GDM1 (cell line): ENCODE data around the gene LIFR.
"Not testable (repeated sequence)": the region's sequence is repeated elsewhere in the genome, so short reads cannot be mapped to it uniquely, and the experiment has no call there.

ENCODE experiments used
- DNase-seq: peaks from one replicate; lab custom pipeline; 2025; lab: John Stamatoyannopoulos, UW

LIFR gene, protein sequence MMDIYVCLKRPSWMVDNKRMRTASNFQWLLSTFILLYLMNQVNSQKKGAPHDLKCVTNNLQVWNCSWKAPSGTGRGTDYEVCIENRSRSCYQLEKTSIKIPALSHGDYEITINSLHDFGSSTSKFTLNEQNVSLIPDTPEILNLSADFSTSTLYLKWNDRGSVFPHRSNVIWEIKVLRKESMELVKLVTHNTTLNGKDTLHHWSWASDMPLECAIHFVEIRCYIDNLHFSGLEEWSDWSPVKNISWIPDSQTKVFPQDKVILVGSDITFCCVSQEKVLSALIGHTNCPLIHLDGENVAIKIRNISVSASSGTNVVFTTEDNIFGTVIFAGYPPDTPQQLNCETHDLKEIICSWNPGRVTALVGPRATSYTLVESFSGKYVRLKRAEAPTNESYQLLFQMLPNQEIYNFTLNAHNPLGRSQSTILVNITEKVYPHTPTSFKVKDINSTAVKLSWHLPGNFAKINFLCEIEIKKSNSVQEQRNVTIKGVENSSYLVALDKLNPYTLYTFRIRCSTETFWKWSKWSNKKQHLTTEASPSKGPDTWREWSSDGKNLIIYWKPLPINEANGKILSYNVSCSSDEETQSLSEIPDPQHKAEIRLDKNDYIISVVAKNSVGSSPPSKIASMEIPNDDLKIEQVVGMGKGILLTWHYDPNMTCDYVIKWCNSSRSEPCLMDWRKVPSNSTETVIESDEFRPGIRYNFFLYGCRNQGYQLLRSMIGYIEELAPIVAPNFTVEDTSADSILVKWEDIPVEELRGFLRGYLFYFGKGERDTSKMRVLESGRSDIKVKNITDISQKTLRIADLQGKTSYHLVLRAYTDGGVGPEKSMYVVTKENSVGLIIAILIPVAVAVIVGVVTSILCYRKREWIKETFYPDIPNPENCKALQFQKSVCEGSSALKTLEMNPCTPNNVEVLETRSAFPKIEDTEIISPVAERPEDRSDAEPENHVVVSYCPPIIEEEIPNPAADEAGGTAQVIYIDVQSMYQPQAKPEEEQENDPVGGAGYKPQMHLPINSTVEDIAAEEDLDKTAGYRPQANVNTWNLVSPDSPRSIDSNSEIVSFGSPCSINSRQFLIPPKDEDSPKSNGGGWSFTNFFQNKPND

DNA sequence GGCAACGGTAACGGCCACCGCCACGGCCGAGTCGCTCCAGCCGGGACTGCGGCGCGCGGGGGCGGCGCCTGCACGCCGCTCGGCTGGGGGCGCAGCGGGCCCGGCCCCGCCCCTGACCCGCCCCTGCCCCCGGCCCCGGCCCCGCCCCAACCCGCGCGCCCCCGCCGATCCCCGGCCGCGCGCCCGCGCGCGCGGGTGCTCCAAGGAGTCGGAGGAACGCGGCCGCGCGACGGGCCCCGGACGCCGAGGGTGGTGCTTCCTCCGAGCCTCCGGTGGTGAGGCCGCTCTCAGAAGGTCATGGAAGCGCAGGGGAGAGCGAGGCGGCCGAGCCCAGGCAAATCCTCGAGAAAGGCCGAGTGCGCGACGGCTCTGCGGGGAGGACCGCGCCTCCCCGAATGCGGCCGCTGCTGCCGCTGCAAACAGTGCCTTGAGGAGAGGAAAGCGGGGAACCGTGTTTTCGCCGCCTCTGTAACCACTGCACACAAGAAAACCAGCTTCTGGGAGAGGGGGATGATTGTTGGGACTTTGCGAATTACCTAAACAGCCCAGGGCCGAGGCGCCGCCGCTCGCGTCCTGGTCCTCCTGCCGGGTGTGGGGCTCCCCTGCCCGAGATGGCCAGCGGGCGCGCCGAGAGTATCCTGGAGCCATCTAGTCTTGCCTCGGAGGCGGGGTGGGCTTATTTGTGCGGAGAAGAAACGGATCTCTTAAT is at the start of gene LIFR:
TSS of gene LIFR (minus strand) at position 48 of the 709 bp plus-strand sequence. CDS start 25,999 bp downstream, outside the sequence.
- no peak for DNase-seq

DNA sequence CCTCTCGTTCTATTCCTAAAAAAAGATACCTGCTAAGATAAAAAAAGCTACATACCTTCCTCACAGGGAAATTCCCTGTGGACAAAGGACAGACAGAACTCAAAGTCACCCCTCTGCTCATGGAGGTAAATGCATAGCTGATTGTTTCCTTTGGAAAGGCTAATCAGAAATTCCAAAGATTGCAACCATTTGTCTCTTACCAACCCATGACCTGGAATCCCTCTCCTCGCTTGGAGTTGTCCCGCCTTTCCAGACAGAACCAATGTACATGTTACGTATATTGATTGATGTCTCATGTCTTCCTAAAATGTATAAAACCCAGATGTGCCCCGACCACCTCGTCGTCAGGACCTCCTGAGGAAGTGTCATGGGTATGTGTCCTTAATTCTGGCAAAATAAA is 49.2 kb upstream of the LIFR start:
- DNase-seq = no peak

DNA sequence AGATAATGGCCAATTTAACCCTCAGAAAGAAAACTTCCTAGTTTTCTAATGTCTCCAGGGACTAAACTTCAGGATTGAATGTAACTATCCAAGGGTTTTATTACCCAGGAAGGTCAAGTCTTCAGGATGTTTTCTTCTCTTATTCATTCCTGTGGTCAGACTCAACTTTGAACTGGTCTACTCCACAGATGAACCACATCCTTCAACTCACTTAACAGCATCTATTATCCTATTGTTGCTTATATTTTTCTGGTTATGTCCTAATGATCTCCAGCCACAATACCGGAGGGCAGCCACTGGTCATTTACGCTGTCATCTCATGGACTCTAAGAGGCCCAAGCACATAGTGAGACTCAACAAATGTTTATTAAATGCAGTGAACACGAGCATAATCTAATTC is 47.2 kb upstream of the LIFR start:
- DNase-seq = no peak

DNA sequence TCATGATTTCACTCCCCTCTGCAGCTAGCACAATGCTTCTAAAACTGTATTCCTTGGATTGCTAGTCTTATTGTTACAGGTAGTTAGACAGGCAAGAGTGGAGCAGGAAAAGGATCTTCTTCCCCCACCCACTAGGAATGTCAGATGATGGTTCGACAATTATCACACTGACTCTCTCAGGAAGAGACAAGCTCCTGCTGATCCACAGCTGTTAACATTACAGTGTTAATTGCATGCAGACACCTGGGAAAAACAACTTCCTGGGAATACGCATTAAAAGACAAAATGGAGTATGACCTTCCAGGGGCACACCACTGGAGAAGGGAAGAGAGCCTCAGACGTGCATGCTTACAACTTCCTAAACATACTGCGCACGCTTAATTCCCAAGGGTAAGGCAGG is 46.2 kb upstream of the LIFR start:
- no peak for DNase-seq

DNA sequence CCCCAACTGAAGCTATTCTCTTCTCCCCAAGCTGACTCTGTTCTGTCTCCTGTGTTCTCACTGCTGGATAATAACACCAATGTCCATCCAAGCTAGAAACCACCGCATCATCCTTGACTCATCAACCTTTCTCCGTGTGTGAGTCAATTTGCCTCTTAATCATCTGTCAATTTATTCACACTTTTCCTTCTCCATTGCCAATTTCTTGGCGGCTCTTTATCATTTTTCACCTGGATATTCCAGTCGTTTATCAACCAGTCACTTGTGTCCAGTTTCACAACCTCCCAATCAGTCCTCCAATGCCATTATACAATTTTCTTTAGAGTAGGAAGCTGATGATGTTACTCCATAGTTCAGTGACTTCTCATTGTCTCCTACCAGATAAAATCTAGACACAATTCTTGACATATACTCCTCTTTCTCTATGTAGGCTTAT is 45.4 kb upstream of the LIFR start:
- no peak for DNase-seq

DNA sequence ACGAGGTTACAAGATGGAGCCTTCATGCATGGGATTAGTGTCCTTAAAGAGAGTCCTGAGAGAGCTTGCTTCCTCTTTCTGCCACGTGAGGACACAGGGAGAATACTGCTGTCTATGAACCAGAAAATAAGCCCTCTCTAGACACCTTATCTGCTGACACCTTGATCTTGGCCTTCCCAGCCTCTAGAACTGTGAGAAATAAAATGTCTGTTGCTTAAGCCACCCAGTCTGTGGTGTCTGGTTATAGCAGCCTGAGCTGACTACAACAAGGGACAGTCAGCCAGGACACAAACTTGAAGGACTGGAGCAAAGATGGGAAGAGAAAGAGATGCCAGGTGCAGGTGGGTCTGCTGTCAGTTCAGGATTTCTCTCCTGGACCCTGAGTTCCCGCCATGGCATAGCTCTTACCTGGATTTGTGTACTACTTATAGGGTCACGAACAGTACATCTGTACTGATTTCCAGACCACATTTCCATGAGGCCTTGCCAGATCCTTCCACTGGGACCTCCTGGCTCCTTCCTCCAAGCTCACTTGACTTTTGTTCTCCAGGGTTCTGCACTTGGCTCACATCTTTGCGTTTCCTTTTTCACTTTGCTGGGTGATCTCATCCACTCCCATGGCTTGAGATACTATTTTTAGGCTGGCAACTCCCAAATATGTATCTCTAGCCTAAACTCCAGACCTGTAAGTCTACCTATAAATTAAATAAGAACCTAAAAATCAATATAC is 44.9 kb upstream of the LIFR start:
- no peak for DNase-seq

DNA sequence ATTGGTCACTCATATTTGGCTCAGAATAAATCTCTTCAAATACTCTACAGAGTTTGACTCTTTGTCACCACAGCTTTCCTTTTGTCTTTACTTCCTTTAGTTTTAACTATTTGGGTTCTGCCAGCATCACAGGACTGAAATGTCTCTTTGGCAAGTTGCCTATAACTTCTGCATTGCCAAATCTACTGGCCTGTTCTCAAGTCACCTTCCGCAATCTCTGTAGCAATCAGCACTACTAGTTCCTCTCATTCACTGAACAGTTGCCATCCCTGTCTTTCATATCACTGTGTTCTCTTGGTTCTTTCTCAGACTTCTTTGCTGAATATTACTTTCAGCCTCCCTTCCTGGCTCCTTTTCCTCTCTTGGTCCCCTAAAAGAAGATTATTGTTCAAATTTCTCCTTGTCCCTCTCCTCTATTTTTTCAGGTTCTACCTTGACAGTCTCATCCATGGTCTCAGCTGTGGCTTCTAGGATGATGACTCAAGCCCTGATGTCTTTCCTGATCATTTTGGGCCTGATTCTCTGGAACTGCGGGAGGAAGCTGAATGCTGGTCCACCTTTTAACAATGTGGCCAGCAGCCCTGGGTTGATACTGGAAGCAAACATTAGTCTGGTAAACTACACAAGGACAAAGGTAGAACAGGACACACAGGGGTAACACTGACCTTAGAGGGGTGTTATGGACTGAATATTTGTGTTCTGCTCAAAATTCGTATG is 44.0 kb upstream of the LIFR start:
- DNase-seq = no peak

DNA sequence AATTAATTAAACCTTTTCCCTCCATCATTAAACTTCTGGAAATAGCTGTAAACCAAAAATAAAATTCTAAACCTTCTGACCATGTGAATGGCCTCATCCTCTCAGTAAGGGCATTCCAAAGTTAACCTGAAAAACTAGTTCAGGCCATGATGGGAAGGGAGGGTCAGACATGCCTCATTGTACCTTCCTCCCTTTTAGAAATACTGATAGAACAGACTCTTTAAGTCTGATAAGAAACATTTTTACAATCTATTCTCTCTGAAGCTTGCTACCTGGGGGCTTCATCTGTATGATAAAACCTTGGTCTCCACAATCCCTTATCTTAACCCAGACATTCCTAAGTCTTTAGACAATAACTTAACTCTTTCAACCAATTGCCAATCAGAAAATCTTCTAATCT is 43.3 kb upstream of the LIFR start:
- DNase-seq = not testable (repeated sequence)

DNA sequence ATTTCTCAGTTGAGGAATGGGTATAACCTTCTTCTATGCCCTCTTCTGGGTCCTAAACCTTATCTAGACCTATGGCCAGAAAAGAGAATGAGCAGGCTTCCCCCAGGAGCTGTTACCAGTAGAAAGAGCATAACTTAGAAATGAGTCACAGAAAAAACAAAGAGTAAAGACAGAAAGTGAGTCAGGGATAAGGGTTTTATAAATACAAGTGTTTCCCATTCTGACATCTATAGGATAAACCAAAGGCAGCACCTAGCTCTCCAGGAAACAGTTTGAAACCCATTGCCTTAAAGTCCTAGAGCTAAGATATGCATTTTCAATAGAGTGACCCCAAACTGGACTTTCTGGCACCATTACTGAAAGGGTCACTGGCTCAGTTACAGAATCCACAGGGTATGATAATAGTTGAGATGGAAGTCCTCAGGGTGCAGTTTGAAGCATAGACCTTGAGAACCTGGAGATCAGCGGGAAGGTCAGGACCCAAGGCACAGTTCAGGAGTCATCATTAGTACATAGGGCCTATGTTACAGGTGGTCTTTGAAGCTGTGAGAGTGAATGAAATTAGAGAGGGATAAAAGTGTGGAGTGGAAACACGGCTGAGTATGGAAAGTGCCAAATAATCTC is 42.7 kb upstream of the LIFR start:
- DNase-seq = no peak

DNA sequence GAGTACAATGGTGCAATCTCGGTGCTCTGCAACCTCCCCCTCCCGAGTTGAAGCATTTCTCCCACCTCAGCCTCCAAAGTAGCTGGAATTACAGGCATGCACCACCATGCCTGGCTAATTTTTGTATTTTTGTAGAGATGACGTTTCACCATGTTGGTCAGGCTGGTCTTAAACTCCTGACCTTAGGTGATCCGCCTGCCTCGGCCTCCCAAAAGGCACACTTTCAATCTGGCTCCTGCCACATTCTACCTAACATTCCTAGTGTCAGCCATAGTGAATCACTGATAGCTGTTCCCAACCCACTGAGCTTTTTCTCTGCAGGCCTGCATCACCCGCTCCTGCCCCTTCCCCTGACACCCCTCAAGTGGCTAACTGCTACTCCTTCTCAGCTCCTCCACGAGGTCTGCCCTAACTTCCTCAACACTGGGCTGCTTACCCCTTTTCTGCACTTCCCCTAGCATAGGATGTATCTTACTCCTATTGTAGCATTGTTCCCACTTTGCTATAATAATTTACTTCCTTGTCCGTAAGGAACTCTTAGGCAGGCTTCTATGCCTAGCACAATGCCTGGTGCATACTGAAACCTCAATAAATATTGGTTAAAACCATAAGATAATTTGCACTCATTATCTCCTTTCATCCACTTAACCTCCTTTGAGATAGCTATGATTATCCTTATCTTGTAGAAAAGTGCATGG is 42.0 kb upstream of the LIFR start:
- DNase-seq = no peak

DNA sequence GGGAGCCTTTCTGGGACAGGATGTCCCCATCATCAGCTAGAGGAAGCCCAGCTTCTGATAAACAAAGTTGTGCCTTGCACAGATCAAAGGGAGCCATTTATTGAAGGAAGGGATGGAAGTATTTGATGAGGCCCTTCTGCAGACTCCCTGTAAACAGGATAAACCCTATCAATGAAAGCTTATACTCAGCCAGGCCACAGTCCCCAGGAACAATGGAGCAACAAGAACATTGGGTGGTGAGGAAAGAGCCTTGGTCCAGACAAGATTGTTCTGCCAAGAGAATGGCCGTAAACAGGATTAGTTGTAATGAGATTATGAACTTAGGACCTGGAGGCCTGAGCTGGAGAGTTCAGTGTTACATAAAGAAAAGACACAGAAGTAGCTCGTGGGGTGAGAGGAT is 40.5 kb upstream of the LIFR start:
- DNase-seq = no peak

DNA sequence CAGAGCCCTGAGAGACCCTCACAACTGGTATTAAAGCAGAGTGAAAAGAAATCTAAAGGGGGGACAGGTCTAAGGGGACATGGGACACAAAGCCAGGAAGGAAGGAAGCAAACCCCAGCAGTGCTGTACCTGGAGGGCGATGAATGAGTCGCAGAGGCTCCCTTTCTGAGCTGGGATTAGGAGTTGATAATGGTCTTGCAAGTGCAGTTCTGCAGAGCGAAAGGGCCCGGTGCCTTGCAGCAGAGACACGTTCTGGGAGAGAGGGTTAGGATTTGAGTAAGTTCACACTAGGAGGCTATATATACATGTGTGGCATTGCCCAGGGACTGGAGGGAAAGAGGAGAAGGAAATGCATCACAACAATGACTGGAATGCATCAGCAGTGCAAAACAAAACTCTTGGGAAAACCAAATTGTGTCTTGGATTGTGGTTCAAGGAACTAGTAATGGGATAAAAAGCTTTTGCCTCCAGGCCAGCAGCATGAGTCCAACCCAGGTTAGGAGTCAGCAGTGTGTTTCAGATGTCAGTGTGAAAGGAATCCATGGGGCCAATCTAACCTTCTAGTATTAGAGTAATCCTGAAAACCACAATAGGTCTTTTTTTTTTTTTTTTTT is 38.8 kb upstream of the LIFR start:
- DNase-seq = no peak

DNA sequence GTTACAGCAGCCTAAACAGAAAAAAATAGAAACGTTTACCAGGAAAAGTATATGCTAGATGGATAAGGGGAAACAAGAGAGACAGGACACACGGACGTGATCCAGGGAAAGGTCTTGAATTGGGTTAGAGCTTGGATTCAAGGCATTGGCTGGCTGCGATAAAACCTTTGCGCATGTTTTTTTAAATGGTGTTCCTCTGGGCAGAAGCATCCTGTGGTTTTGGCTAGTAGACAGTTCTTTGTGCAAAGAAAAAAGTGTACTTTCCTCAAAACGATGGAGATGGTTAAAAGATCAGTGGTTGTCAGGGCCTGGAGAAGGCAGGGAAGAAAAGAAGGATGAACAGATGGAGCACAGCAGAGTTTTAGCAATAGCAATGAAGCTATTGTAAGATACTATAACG is 37.5 kb upstream of the LIFR start:
- no peak for DNase-seq

DNA sequence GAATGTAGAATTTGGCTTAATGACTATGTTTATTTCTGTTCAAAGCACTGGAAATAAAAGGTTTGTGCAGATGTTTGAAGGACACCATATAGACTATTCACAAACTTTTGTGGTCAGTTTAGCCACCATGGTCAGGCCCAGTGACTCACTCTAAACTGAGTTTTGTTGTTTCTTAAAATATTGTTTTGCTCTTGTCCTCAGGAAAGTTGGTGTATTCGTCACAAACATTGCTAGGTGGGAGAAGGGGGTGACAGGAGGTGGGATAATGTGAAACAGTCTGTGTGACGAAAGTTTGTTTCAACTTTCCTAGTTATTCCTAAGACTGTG is 35.0 kb upstream of the LIFR start:
- DNase-seq = no peak

DNA sequence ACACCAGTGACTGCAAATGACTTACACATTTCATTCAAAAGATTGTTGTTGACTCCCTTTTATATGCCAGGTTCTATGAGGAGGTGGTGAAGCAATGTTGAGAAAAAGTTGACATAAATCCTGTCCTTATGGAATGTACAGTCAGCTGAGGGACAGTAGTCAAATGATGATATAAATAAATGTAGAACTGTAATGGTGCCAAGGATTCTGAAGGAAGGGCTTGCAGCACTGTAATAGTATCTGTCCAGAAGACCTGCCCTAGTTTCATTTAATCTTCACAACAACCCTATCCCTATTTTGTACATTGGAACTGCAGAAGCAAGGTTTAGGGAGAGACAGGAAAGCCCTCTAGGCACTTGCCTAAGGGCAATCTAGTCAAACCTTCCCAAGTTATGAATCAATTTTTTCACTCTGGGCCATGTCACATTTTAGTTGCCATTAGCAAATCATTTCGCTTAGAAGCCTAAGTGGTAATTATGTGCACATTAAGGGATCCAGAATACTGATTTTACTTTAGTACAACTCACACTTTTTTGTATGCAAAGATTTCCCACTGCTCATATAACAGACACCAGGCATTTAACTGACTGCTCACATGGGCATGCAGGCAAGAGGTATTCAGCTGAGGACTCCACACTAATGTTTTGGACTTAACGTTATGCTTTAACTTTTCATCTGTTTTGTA is 34.5 kb upstream of the LIFR start:
- DNase-seq = no peak

DNA sequence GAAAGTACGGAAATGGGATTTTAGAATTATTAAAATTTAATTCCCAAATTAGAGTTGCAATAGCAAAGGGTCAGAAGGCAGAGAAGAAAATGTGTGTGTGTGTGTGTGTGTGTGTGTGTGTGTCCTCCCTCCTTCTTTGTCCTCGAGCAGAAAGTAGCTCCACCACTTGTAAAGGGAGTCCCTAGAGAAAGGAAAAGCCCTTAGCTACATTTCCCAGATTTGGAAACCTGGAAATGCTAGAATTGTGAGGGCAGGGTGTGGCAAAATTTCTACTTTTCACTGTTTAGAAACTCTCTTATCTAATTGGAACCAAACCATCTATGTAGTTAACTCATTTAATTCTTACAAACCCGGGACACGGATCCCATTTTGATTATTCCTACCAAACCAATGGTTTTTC is 33.2 kb upstream of the LIFR start:
- no peak for DNase-seq

DNA sequence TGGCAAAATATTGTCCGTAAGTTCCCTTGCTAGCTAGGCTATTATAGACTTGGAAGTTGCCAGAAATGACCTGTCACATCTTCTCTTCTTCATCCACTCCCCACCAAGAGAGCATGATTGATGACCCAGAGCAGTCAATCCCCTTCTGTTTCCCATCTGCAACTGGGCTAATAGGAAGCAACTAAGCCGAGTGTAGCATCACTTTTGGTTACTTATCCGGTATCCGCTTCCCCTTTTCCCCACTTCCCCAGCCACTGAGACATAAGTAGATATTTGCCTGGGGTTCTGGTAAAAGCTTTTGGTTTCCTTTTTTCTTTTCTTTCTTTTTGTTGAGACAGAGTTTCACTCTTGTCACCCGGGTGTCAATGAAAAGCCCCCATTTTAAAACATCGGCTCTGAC is 29.4 kb upstream of the LIFR start:
- no peak for DNase-seq

DNA sequence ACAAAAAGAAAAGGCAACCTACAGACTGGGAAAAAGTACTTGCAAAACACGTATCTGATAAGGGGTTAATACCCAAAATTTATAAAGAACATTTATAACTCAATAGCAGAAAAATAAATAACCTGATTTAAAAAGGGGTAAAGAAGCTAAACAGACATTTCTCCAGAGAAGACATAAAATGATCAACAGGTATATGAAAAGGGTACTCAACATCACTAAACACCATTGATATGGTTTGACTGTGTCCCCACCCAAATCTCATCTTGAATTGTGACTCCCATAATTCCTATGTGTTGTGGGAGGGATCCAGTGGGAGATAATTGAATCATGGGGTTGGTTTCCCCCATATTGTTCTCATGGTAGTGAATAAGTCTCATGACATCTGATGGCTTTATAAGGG is 27.1 kb upstream of the LIFR start:
- DNase-seq = no peak

DNA sequence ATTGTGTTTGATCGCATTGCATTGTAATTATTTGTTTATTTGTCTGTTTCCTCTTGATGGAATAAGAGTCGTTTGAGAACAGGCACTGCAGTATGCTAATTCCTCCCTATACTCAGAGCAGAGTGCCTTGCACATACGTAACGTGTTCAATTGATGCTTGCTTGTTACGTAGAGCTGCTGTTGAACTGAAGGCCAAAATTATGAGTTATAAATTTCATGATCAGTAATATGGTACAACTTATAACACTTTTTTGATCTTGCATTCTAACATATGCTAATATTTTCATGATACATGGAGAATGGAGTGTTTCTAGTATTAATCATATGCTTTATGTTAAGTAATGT is 26.5 kb upstream of the LIFR start:
- no peak for DNase-seq
